GM18861 (cell line): ENCODE results near the gene MRO.
"Not testable (repeated sequence)": the region's sequence is repeated elsewhere in the genome, so short reads cannot be mapped to it uniquely, and the experiment has no call there.

Experiments used
- ATAC-seq: cut with Tn5 transposase; IDR thresholded peaks from one replicate; pipeline ENCODE4 v1.9.1; 2021; ENCODE audit not compliant: unreplicated experiment

MRO gene

GRCh38 chr18:50793641-50794565 is 25.9 kb downstream of the MRO start:
- no peak for ATAC-seq

DNA sequence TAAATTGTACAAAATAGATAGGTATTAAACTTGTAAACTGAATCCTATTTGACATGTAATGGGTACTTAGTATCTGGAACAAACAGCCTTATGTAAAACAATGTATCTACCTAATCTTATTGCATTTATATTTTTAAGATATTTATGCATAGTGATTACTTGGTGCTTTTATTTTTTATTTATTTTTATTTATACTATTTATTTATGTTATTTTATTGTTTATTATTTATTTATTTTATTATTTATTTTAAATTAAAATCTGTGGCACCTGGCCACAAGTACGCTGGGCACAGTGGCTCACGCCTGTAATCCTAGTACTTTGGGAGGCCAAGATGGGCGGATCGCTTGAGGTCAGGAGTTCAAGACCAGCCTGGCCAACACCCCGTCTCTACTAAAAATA is 26.9 kb downstream of the MRO start:
- no peak for ATAC-seq

- no peak for ATAC-seq
Measured at GRCh38 chr18:50791599-50792438, 28.0 kb downstream of the MRO start.

DNA sequence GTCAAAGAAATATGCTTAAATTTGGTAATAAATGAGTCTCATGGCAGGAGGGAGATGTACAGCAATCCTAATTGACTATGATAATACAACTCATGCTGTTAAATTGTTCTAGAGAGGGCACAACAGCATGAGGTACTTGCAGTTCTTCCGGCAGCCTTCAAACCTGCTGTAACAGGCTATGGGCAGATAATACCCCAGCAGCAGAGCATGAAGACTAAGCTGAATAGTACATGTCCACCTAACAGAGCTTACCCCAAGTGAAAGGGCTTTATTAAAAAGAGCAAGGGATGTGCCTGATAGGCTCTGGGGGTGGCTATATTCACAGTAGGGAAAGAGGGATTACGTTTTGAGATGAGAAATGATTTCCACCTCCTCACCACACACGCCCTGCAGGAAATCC is 28.9 kb downstream of the MRO start:
- no peak for ATAC-seq

GRCh38 chr18:50790241-50790640 is 29.6 kb downstream of the MRO start:
- ATAC-seq: no peak

GRCh38 chr18:50788284-50788683 is 31.5 kb downstream of the MRO start:
- no peak for ATAC-seq

DNA sequence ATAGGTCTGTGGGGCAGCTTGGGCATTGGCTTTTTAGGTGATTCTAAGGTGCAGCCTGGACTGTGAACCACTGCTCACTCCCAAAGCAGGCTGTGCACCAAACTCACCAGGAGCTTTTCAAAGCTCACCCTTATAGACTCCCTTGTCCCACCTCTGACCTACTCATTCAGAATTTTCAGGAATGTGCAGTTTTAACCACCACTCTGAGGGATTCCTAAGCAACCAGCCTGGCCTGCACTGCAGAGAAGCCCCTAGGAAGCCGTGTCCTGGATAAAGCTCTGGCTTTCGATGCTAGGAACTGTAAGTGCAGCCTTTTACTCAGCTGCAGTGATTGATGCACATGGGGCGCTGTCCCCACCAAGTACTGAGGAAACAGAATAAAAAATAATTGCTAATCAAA is 33.0 kb downstream of the MRO start:
- no peak for ATAC-seq

- no peak for ATAC-seq
Measured at GRCh38 chr18:50783553-50783952, 36.3 kb downstream of the MRO start.

GRCh38 chr18:50779021-50779420 is 40.8 kb downstream of the MRO start:
- ATAC-seq: not testable (repeated sequence)

DNA sequence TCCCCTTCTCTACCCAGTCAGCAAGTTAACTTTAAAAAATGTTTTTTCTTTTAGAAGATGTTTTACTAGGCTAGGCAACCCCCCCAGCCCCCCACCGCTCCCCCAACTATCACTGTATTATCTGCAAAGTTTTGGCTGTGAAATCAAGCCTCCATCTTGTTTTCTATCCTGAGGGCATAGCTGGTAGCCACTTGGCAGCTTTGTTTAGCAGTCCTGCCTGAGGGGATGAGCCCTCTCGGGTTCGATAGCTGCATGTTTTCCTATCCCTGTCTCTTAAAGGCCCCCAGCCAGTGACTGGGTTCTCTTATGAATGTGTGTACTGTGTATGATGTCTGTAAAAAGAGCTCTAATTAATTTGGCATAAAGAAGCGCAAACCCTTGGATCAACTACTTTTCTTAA is 43.4 kb downstream of the MRO start:
- ATAC-seq: no peak

DNA sequence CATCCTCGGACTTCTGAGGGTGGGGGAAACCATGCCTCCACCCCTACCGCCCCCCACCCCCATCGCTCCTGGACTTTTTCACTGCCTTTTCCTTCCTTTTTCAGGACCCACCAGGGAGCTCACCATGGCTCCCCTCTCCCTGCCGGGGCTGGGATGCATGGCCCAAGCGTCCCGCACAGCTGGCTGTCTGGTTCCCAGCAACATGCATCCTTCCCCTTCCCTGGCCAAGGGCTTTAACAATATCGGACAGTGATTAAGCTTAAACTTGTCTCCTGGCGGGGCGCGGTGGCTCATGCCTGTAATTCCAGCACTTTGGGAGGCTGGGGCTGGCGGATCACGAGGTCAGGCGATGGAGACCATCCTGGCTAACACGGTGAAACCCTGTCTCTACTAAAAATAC is 44.1 kb downstream of the MRO start:
- no peak for ATAC-seq

- no peak for ATAC-seq
Measured at GRCh38 chr18:50775207-50775606, 44.6 kb downstream of the MRO start.

DNA sequence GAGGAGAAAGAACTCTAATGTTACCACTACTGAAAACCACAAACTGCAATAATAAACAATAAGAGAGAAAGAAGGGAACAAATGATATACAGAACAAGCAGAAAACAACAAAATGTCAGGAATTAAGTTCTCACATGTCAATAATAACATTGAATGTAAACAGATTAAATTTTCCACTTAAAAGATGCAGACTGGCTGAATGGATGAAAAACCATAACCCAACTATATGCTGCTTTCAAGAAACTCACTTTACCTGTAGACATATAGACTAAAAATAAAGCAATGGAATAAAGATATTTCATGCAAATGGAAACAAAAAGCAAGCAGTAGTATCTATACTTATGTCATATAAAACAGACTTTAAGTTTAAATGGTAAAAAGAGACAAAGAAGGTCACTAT is 50.4 kb downstream of the MRO start:
- ATAC-seq: no peak

GRCh38 chr18:50757358-50757757 is 62.5 kb downstream of the MRO start:
- ATAC-seq: no peak

DNA sequence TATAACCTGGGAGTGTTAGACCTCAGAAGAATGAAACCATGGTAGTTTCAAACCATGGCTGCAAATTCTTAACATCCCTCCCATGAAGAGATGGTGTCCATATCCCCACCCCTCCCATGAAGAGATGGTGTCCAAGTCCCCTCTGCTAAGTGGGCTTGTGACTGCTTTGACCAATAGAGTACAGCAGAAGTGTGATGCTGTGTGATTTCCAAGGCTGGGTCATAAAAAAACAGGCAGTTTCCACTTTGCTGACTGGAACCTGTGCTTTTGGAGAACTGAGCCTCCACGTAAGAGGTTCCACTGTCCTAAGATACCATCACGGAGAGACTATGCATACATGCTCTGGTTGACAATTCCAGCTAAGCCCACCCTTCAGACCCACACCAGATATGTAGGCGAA is 65.5 kb downstream of the MRO start:
- ATAC-seq: no peak

DNA sequence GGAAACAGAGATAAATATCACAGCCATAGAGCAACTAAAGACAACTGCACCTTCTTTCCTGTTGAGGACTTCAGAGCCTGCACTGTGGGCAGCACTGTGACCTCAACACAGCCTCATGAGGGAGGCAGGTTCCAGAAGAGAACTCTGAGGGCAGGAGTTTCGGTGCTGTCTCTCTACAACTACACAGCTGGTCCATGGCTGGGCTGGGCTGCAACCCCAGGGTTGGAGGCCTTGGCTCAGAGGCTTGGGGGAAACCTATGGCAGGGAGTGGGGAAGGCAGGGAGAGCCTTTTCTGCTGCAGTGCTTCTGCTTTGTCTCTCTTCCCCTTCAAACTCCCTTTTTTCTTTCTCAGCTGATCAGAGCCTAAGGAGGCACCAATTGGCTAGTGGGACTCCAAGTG is 66.5 kb downstream of the MRO start:
- no peak for ATAC-seq

- ATAC-seq: no peak
Measured at GRCh38 chr18:50751947-50752346, 67.9 kb downstream of the MRO start.

DNA sequence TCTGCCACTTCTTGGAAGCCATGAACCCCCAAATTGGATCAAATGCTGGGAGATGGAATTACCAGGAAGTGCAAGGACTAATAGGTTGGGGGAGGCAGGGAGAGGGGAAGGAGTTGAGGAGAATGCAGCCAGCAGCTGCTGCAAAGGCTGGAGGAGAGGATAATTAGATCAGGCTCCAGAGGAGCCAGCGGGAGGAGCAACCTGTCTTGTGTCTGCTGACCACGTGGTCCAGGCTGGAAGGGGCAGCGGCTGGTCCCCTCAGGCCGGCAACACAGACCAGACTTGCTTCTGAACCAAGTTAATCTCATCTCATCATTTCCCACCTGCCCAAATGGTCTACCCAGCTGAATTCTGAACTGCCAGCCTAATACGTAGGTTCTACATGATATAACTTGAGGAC is 68.3 kb downstream of the MRO start:
- ATAC-seq: no peak

- no peak for ATAC-seq
Measured at GRCh38 chr18:50750546-50750945, 69.3 kb downstream of the MRO start.

DNA sequence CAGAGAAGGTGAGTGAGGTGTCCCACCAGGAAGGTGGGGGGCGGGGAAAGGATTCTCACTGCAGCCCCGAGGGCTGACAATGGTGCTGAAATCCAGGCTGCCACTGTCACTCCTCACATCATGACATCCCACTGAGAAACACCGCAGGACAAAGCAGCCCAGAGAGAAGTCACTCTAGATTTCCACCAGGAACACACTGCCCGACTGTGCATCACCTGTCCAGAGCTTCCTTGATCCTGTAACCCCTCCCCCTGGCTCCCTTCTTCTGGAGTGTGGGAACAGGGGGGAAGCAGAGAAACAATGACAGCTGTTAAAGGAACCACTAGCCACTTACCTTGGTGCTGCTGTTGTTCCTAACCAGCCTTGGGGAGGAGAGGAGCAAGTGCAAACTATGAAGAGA is 69.9 kb downstream of the MRO start:
- no peak for ATAC-seq

DNA sequence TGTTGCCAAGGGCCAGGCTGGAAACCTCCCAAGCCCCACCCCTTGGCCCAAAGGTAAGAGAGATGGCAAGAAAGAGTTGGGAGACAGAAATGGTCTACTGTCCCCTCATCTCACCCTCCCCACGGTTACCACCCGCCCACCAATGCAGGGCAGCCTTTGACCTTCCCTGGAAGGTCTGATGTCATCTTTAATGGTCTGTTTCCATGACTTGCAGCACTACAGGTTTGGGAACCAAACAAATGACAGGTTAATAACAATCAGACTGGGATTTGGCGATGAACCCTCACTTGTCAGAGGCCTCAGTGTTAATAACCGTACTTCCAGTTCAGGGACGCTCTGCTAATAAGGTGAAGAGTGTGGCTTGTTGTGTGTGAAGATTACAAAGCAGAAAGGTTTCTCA is 70.4 kb downstream of the MRO start:
- ATAC-seq: no peak
